Measurements from ENCODE around the gene TACR1.

DNA sequence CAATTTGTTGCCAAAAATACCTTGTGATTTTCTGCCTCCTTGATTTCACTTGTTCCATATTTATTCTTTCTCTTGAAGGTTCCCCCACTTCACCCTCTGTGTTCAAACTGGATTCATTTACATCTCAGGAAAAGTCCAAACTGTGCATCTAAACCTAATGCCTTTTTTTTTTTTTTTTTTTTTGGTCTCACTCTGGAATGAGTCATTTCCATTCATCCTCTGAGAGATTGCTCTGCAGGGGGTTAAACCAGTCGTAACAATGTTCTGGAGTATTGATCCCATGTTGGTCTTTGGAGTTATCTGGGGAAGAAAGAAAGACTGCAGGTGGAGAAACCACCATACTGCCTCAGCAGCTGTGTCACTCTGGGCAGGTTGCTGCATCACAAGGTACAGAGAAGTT lies 119.7 kb downstream of the TACR1 start:
- TF ChIP-seq CREB1 (IDR thresholded peaks at IDR 0.05) (no peak), CREB1 (CRISPR knock-in tag; IDR thresholded peaks at IDR 0.05) (no peak), XRCC5 (optimal IDR thresholded peaks at IDR 0.05; ENCODE audit: low read length) (no peak), MED8 (CRISPR knock-in tag; IDR thresholded peaks at IDR 0.05; ENCODE audit: insufficient replicate concordance) (no peak), SMC3 (IDR thresholded peaks at IDR 0.05; ENCODE audit: low read length) (no peak), ISL2 (CRISPR knock-in tag; IDR thresholded peaks at IDR 0.05) (no peak), ZZZ3 (CRISPR knock-in tag; IDR thresholded peaks at IDR 0.05; ENCODE audit: borderline replicate concordance) (no peak), ZNF788 (CRISPR knock-in tag; IDR thresholded peaks at IDR 0.05; ENCODE audit: borderline replicate concordance) (no peak), JUND (CRISPR knock-in tag; IDR thresholded peaks at IDR 0.05) (no peak), ZNF10 (CRISPR knock-in tag; IDR thresholded peaks at IDR 0.05; ENCODE audit: borderline replicate concordance, low read depth) (no peak)
- TF ChIP-seq, protein P1, sequence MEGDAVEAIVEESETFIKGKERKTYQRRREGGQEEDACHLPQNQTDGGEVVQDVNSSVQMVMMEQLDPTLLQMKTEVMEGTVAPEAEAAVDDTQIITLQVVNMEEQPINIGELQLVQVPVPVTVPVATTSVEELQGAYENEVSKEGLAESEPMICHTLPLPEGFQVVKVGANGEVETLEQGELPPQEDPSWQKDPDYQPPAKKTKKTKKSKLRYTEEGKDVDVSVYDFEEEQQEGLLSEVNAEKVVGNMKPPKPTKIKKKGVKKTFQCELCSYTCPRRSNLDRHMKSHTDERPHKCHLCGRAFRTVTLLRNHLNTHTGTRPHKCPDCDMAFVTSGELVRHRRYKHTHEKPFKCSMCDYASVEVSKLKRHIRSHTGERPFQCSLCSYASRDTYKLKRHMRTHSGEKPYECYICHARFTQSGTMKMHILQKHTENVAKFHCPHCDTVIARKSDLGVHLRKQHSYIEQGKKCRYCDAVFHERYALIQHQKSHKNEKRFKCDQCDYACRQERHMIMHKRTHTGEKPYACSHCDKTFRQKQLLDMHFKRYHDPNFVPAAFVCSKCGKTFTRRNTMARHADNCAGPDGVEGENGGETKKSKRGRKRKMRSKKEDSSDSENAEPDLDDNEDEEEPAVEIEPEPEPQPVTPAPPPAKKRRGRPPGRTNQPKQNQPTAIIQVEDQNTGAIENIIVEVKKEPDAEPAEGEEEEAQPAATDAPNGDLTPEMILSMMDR (CRISPR knock-in tag; IDR thresholded peaks at IDR 0.05), result no peak
- TF ChIP-seq, protein P2, sequence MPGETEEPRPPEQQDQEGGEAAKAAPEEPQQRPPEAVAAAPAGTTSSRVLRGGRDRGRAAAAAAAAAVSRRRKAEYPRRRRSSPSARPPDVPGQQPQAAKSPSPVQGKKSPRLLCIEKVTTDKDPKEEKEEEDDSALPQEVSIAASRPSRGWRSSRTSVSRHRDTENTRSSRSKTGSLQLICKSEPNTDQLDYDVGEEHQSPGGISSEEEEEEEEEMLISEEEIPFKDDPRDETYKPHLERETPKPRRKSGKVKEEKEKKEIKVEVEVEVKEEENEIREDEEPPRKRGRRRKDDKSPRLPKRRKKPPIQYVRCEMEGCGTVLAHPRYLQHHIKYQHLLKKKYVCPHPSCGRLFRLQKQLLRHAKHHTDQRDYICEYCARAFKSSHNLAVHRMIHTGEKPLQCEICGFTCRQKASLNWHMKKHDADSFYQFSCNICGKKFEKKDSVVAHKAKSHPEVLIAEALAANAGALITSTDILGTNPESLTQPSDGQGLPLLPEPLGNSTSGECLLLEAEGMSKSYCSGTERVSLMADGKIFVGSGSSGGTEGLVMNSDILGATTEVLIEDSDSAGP (CRISPR knock-in tag; IDR thresholded peaks at IDR 0.05; ENCODE audit: borderline replicate concordance), result no peak
